HS-5 (cell line): ENCODE data around the gene APAF1.

Source experiments
- DNase-seq: peaks from one replicate; pipeline ENCODE4 v3.0.0-alpha.2; 2012; ENCODE audit warnings: low read depth

APAF1 gene

GRCh38 chr12:98660521-98660920, 15.4 kb downstream of the APAF1 start:
- no peak for DNase-seq

- DNase-seq: no peak
Observed at GRCh38 chr12:98669751-98670150, 24.7 kb downstream of the APAF1 start.

- DNase-seq: no peak
Observed at GRCh38 chr12:98671459-98671858, 26.4 kb downstream of the APAF1 start.

- no peak for DNase-seq
Observed at GRCh38 chr12:98674841-98675240, 29.8 kb downstream of the APAF1 start.

- DNase-seq: no peak
Observed at GRCh38 chr12:98678236-98678945, 33.3 kb downstream of the APAF1 start.

GRCh38 chr12:98678946-98679610, 34.0 kb downstream of the APAF1 start:
- no peak for DNase-seq

GRCh38 chr12:98679611-98680005, 34.5 kb downstream of the APAF1 start:
- DNase-seq: no peak

- DNase-seq: no peak
Observed at GRCh38 chr12:98684199-98684598, 39.1 kb downstream of the APAF1 start.

- no peak for DNase-seq
Observed at GRCh38 chr12:98686603-98687002, 41.5 kb downstream of the APAF1 start.

GRCh38 chr12:98691351-98691750, 46.3 kb downstream of the APAF1 start:
- DNase-seq: no peak

GRCh38 chr12:98696036-98696646, 51.1 kb downstream of the APAF1 start:
- no peak for DNase-seq

- DNase-seq: no peak
Observed at GRCh38 chr12:98697209-98697608, 52.1 kb downstream of the APAF1 start.

- DNase-seq: no peak
Observed at GRCh38 chr12:98698603-98699463, 53.7 kb downstream of the APAF1 start.

- DNase-seq: no peak
Observed at GRCh38 chr12:98699586-98699985, 54.5 kb downstream of the APAF1 start.

GRCh38 chr12:98701166-98701565, 56.1 kb downstream of the APAF1 start:
- DNase-seq: no peak

GRCh38 chr12:98709022-98709421, 63.9 kb downstream of the APAF1 start:
- DNase-seq: no peak

- DNase-seq: no peak
Observed at GRCh38 chr12:98714426-98714825, 69.3 kb downstream of the APAF1 start.

GRCh38 chr12:98719515-98720504, 74.7 kb downstream of the APAF1 start:
- DNase-seq: no peak

GRCh38 chr12:98721204-98721702, 76.2 kb downstream of the APAF1 start:
- DNase-seq: no peak

- DNase-seq: no peak
Observed at GRCh38 chr12:98724384-98725155, 79.5 kb downstream of the APAF1 start.
